A204.1 (cell line): Measurements from ENCODE around the gene CD2BP2.
"Not testable (repeated sequence)": the region's sequence is repeated elsewhere in the genome, so short reads cannot be mapped to it uniquely, and the experiment has no call there.

ENCODE experiments used
- FAIRE-seq: peaks from 2 replicates; lab custom pipeline; 2012; peaks lifted over from hg19 to GRCh38; lab: Jason Lieb, UNC

Gene CD2BP2

GRCh38 chr16:30358990-30359870 lies 4.1 kb upstream of the CD2BP2 start:
- no peak for FAIRE-seq

GRCh38 chr16:30358577-30358936 lies 3.4 kb upstream of the CD2BP2 start:
- FAIRE-seq: no peak

- FAIRE-seq: no peak
Observed at GRCh38 chr16:30357715-30358576, 2.8 kb upstream of the CD2BP2 start.

- no peak for FAIRE-seq
Observed at GRCh38 chr16:30357085-30357714, 2.1 kb upstream of the CD2BP2 start.

GRCh38 chr16:30356401-30357084 lies 1.4 kb upstream of the CD2BP2 start:
- FAIRE-seq: no peak

GRCh38 chr16:30355954-30356308 lies 823 bp upstream of the CD2BP2 start:
- FAIRE-seq: no peak

GRCh38 chr16:30354423-30355143 lies 525 bp downstream of the CD2BP2 start:
- FAIRE-seq: no peak

GRCh38 chr16:30353438-30354129 lies 1.5 kb downstream of the CD2BP2 start:
- FAIRE-seq: no peak

GRCh38 chr16:30352488-30353401 lies 2.4 kb downstream of the CD2BP2 start:
- FAIRE-seq: no peak

GRCh38 chr16:30351586-30352419 lies 3.3 kb downstream of the CD2BP2 start:
- FAIRE-seq: no peak

- FAIRE-seq: no peak
Observed at GRCh38 chr16:30351001-30351441, 4.1 kb downstream of the CD2BP2 start.

GRCh38 chr16:30350134-30350871 lies 4.8 kb downstream of the CD2BP2 start:
- no peak for FAIRE-seq

GRCh38 chr16:30349675-30350074 lies 5.4 kb downstream of the CD2BP2 start:
- no peak for FAIRE-seq

GRCh38 chr16:30348929-30349328 lies 6.2 kb downstream of the CD2BP2 start:
- FAIRE-seq: no peak

GRCh38 chr16:30348113-30348512 lies 7.0 kb downstream of the CD2BP2 start:
- FAIRE-seq: no peak

GRCh38 chr16:30346286-30346685 lies 8.8 kb downstream of the CD2BP2 start:
- FAIRE-seq: no peak

- FAIRE-seq: not testable (repeated sequence)
Observed at GRCh38 chr16:30343491-30343820, 11.7 kb downstream of the CD2BP2 start.

GRCh38 chr16:30342751-30343490 lies 12.2 kb downstream of the CD2BP2 start:
- no peak for FAIRE-seq
